Astrocyte (in vitro differentiated cells and primary cell): Measurements from ENCODE around the gene LHFPL2. TPM values are rescaled to one million over a fixed set of nuclear protein-coding genes. Genes with fewer than 3 reads are reported as not detected.

Source experiments
- DNase-seq: peaks from one replicate; pipeline ENCODE4 v3.0.0-alpha.2; 2010; ENCODE audit warnings: low read depth
- FAIRE-seq: peaks from 2 replicates; lab custom pipeline; 2011; peaks lifted over from hg19 to GRCh38; lab: Jason Lieb, UNC
- H2AFZ ChIP-seq: 2 replicates; pipeline ENCODE4 v1.6.0; 2012; ENCODE audit warnings: low read depth, low read length, inconsistent platforms
- H3K27ac ChIP-seq: 2 replicates; pipeline ENCODE4 v1.5.1; 2011; ENCODE audit warnings: low read depth, low read length, inconsistent platforms
- H3K27me3 ChIP-seq: 2 replicates; pipeline ENCODE4 v1.6.0; 2011; ENCODE audit warnings: low read length, inconsistent platforms; ENCODE audit not compliant: insufficient read depth
- H3K36me3 ChIP-seq: 2 replicates; pipeline ENCODE4 v1.5.1; 2011; ENCODE audit warnings: low read length, inconsistent platforms; ENCODE audit not compliant: insufficient read depth
- H3K4me1 ChIP-seq: 2 replicates; pipeline ENCODE4 v1.5.1; 2011; ENCODE audit warnings: low read length, inconsistent platforms; ENCODE audit not compliant: insufficient read depth
- H3K4me2 ChIP-seq: 2 replicates; pipeline ENCODE4 v1.6.0; 2012; ENCODE audit warnings: low read length, inconsistent platforms
- H3K4me3 ChIP-seq: 2 replicates; pipeline ENCODE4 v1.5.1; 2011; ENCODE audit warnings: low read depth, mild to moderate bottlenecking, low read length, inconsistent platforms; ENCODE audit not compliant: insufficient read depth
- H3K79me2 ChIP-seq: 2 replicates; pipeline ENCODE4 v1.6.0; 2012; ENCODE audit warnings: mild to moderate bottlenecking, low read length, inconsistent platforms; ENCODE audit not compliant: insufficient read depth
- H3K9ac ChIP-seq: 2 replicates; pipeline ENCODE4 v1.6.0; 2012; ENCODE audit warnings: mild to moderate bottlenecking, low read length, inconsistent platforms
- H3K9me3 ChIP-seq: 2 replicates; pipeline ENCODE4 v1.5.1; 2012; ENCODE audit warnings: low read depth, mild to moderate bottlenecking, low read length, inconsistent platforms; ENCODE audit not compliant: insufficient read depth
- H4K20me1 ChIP-seq: 2 replicates; pipeline ENCODE4 v1.6.0; 2012; ENCODE audit warnings: low read length, inconsistent platforms; ENCODE audit not compliant: insufficient read depth
- H3K27ac Mint-ChIP-seq: one replicate; pipeline ENCODE4 v1.8.0; 2021; ENCODE audit warnings: mild to moderate bottlenecking, mixed read lengths; ENCODE audit not compliant: unreplicated experiment
- H3K27me3 Mint-ChIP-seq: one replicate; pipeline ENCODE4 v1.8.0; 2021; ENCODE audit warnings: low read depth, mixed read lengths; ENCODE audit not compliant: unreplicated experiment
- H3K36me3 Mint-ChIP-seq: one replicate; pipeline ENCODE4 v1.8.0; 2021; ENCODE audit warnings: low read depth, mixed read lengths; ENCODE audit not compliant: unreplicated experiment
- H3K4me1 Mint-ChIP-seq: one replicate; pipeline ENCODE4 v1.8.0; 2021; ENCODE audit warnings: low read depth, mixed read lengths; ENCODE audit not compliant: unreplicated experiment
- H3K4me3 Mint-ChIP-seq: one replicate; pipeline ENCODE4 v1.8.0; 2021; ENCODE audit warnings: mild to moderate bottlenecking, moderate library complexity, mixed read lengths; ENCODE audit not compliant: unreplicated experiment
- H3K9me3 Mint-ChIP-seq: one replicate; pipeline ENCODE4 v1.8.0; 2021; ENCODE audit warnings: mild to moderate bottlenecking, mixed read lengths; ENCODE audit not compliant: unreplicated experiment
- EZH2 ChIP-seq: IDR thresholded peaks from 2 replicates; pipeline ENCODE4 v1.6.1; 2012; ENCODE audit warnings: mild to moderate bottlenecking, low read length, inconsistent platforms; ENCODE audit not compliant: insufficient read depth
- total RNA-seq: library from RNA; stranded (reverse); gene quantifications from 2 replicates; pipeline ENCODE4 v1.2.1, GENCODE V29; 2021
- TF ChIP-seq, protein P1 (sequence below): IDR thresholded peaks from 2 replicates; pipeline ENCODE4 v1.5.1; 2011; ENCODE audit warnings: low read depth, mild to moderate bottlenecking, inconsistent platforms, low read length, moderate library complexity; ENCODE audit not compliant: insufficient read depth

Gene LHFPL2
- total RNA-seq, 1 donor from 2014 or later = 17.0 TPM

DNA sequence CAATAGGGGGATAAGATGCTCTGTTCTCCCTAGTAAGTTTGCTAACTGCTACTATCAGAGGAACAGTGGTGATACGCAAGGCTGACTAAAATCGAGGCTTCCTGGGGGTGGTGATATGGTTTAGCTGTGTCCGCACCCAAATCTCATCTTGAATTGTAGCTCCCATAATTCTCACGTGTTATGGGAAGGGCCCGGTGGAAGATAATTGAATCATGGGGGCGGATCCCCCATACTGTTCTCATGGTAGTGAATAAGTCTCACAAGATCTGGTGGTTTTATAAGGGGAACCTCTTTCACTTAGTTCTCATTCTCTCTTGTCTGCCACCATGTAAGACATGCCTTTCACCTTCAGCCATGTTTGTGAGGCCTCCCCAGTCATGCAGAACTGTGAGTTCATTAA, 135.1 kb downstream of the LHFPL2 start:
- H3K79me2 ChIP-seq = peaks cover 9% of the 10 kb centered on the region
- no peak overlapping the region for H3K27ac ChIP-seq
- peaks cover 19% of the 10 kb centered on the region for H4K20me1 ChIP-seq
- Mint-ChIP-seq H3K27me3 (no peaks in the 10 kb centered on the region), H3K4me3 (no peak overlapping the region), H3K36me3 (peaks cover 8% of the 10 kb centered on the region), H3K4me1 (peaks cover 13% of the 10 kb centered on the region), H3K9me3 (no peaks in the 10 kb centered on the region), H3K27ac (no peak overlapping the region)
- H3K27me3 ChIP-seq = no peaks in the 10 kb centered on the region
- no peak for TF ChIP-seq EZH2
- TF ChIP-seq, protein P1, sequence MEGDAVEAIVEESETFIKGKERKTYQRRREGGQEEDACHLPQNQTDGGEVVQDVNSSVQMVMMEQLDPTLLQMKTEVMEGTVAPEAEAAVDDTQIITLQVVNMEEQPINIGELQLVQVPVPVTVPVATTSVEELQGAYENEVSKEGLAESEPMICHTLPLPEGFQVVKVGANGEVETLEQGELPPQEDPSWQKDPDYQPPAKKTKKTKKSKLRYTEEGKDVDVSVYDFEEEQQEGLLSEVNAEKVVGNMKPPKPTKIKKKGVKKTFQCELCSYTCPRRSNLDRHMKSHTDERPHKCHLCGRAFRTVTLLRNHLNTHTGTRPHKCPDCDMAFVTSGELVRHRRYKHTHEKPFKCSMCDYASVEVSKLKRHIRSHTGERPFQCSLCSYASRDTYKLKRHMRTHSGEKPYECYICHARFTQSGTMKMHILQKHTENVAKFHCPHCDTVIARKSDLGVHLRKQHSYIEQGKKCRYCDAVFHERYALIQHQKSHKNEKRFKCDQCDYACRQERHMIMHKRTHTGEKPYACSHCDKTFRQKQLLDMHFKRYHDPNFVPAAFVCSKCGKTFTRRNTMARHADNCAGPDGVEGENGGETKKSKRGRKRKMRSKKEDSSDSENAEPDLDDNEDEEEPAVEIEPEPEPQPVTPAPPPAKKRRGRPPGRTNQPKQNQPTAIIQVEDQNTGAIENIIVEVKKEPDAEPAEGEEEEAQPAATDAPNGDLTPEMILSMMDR = no peak
- H3K36me3 ChIP-seq = no peaks in the 10 kb centered on the region
- H3K4me1 ChIP-seq = peaks cover 40% of the 10 kb centered on the region
- H3K9me3 ChIP-seq = no peaks in the 10 kb centered on the region
- no peak overlapping the region for H2AFZ ChIP-seq
- no peak overlapping the region for H3K9ac ChIP-seq
- DNase-seq (no peak), FAIRE-seq (no peak)
- no peak overlapping the region for H3K4me3 ChIP-seq
- H3K4me2 ChIP-seq = no peak overlapping the region

DNA sequence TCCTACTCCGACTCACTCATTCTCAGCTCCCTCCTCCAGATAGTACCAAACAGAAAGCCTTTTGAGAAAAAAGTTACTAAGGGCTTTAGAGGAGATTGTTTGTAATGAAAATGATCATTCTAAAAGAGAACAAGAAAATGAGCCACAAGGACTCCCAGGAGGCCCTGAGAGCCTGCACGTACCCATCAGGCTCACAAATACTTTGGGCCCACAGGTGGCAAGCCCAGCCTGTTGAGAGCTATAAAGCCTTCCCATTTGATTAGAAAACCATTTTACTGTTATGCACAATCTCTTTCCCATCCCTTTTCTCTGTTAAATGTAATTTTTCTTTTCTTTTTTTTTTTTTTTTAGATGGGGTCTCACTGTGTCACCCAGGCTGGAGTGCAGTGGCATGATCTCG, 136.1 kb downstream of the LHFPL2 start:
- no peaks in the 10 kb centered on the region for H3K9me3 Mint-ChIP-seq
- Histone ChIP-seq H3K27me3 (no peaks in the 10 kb centered on the region), H2AFZ (no peak overlapping the region), H3K4me3 (no peak overlapping the region), H3K9ac (no peak overlapping the region), H3K9me3 (no peaks in the 10 kb centered on the region), H4K20me1 (peaks cover 24% of the 10 kb centered on the region), H3K27ac (no peak overlapping the region), H3K4me1 (peaks cover 40% of the 10 kb centered on the region), H3K36me3 (no peaks in the 10 kb centered on the region), H3K4me2 (no peak overlapping the region), H3K79me2 (peaks cover 12% of the 10 kb centered on the region)
- DNase-seq (no peak), FAIRE-seq (no peak)
- no peak overlapping the region for H3K27ac Mint-ChIP-seq
- H3K4me1 Mint-ChIP-seq = peaks cover 18% of the 10 kb centered on the region
- TF ChIP-seq, protein P1 = no peak
- no peak for TF ChIP-seq EZH2
- peaks cover 8% of the 10 kb centered on the region for H3K36me3 Mint-ChIP-seq
- H3K4me3 Mint-ChIP-seq = no peak overlapping the region
- H3K27me3 Mint-ChIP-seq = no peaks in the 10 kb centered on the region

DNA sequence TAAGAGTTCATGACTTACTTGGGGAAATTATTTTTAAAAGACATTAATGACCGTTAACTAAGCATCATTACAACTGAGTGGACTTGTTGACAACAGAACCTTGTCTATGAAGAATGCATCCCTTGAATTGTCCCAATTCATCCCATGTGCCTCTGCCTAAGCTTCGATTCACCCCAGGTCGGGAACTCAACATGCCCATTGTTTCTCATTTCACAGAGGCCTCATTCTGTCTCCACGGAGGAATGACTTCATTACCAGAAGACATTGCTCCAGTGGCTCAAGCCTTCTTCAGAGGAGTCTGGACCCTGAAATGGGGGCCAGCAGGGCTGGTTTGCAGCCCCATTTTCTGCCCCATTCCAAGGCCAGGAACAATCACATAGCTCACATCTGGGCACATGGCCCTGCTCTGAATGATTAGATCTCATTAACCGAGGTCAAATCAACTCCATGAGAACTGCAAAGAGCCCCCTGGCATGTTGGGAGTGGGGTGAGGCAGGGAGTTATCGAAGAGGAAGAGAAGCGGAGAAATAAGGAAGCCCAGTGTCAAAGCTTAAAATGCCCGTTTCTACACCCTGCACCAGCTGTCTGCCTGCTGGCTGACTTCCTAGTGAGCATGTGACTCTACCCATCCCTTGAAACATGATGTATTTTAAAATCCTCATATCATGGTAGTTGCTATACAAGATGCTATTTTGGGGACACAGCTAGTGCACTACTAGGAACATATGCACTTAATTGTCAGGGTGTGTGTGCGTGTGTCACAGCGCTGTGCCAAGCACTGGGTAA, 137.3 kb downstream of the LHFPL2 start:
- Histone ChIP-seq H3K79me2 (peaks cover 17% of the 10 kb centered on the region), H3K4me3 (no peak overlapping the region), H3K4me2 (no peak overlapping the region), H3K36me3 (no peaks in the 10 kb centered on the region), H3K27ac (no peak overlapping the region), H3K9me3 (no peaks in the 10 kb centered on the region), H2AFZ (no peak overlapping the region), H4K20me1 (peaks cover 24% of the 10 kb centered on the region), H3K9ac (no peak overlapping the region), H3K27me3 (no peaks in the 10 kb centered on the region), H3K4me1 (peaks cover 42% of the 10 kb centered on the region)
- Mint-ChIP-seq H3K36me3 (peaks cover 8% of the 10 kb centered on the region), H3K9me3 (no peaks in the 10 kb centered on the region), H3K27ac (no peak overlapping the region), H3K4me3 (no peak overlapping the region), H3K27me3 (no peaks in the 10 kb centered on the region), H3K4me1 (peaks cover 18% of the 10 kb centered on the region)
- no peak for DNase-seq
- TF ChIP-seq EZH2 = no peak
- TF ChIP-seq, protein P1 = no peak
- FAIRE-seq = no peak
